Suprapubic skin (tissue), 4 donors: ENCODE results near the gene ZDHHC14. TPM values are rescaled to one million over a fixed set of nuclear protein-coding genes. Genes with fewer than 3 reads are reported as not detected.

Source experiments
- DNase-seq, 2 donors: peaks; one replicate each; pipeline ENCODE4 v3.0.0-alpha.2; 2019; ENCODE audit warnings: low spot score in 2 of 2
- H3K27ac ChIP-seq: fragments of 200-600 bp; sonication (generic); one replicate; pipeline ENCODE4 v1.5.1; 2019
- H3K27me3 ChIP-seq: fragments of 200-600 bp; sonication (generic); one replicate; pipeline ENCODE4 v1.5.1; 2019
- H3K36me3 ChIP-seq: fragments of 200-600 bp; sonication (generic); one replicate; pipeline ENCODE4 v1.5.1; 2019
- H3K4me1 ChIP-seq: fragments of 200-600 bp; sonication (generic); one replicate; pipeline ENCODE4 v1.5.1; 2019
- H3K4me3 ChIP-seq: fragments of 200-600 bp; sonication (generic); one replicate; pipeline ENCODE4 v1.5.1; 2019; ENCODE audit warnings: mild to moderate bottlenecking
- H3K9me3 ChIP-seq: fragments of 200-600 bp; sonication (generic); one replicate; pipeline ENCODE4 v1.5.1; 2019
- EP300 ChIP-seq: sonication (generic); formaldehyde crosslinking; IDR thresholded peaks from one replicate; pipeline ENCODE4 v1.6.1; 2017; ENCODE audit warnings: antibody characterized with exemption
- POLR2A ChIP-seq, 2 donors: fragments of 450-650 bp; IDR thresholded peaks; one replicate each; pipeline ENCODE4 v1.6.1; 2017; ENCODE audit warnings: antibody characterized with exemption in 2 of 2, mild to moderate bottlenecking in 2 of 2, moderate library complexity in 2 of 2
- POLR2AphosphoS5 ChIP-seq, 3 donors: sonication (generic); formaldehyde crosslinking; IDR thresholded peaks; one replicate each; pipeline ENCODE4 v1.6.1; 2017; ENCODE audit warnings: antibody characterized with exemption in 3 of 3
- WGBS: methylation state at CpG from one replicate; pipeline ENCODE4 v1.1.5; 2018; 5-methylcytosine and 5-hydroxymethylcytosine counted together
- total RNA-seq, 4 donors: library from RNA; depleted of rRNA; stranded (reverse); fragments of >200 nt; gene quantifications; one replicate each; pipeline ENCODE4 v1.1.0, GENCODE V29; 2016
- TF ChIP-seq, protein P1 (sequence below), 2 donors: fragments of 200-600 bp in 1 of 2; fragments of 450-650 bp in 1 of 2; sonication (generic) in 1 of 2; IDR thresholded peaks; one replicate each; pipeline ENCODE4 v1.5.1; 2016 to 2019; ENCODE audit warnings: antibody characterized with exemption in 2 of 2, mild to moderate bottlenecking in 1 of 2, moderate library complexity in 1 of 2

Gene ZDHHC14
- total RNA-seq, 4 donors from 2014 or later = 4.3 to 9.9 (median 7.7) TPM

DNA sequence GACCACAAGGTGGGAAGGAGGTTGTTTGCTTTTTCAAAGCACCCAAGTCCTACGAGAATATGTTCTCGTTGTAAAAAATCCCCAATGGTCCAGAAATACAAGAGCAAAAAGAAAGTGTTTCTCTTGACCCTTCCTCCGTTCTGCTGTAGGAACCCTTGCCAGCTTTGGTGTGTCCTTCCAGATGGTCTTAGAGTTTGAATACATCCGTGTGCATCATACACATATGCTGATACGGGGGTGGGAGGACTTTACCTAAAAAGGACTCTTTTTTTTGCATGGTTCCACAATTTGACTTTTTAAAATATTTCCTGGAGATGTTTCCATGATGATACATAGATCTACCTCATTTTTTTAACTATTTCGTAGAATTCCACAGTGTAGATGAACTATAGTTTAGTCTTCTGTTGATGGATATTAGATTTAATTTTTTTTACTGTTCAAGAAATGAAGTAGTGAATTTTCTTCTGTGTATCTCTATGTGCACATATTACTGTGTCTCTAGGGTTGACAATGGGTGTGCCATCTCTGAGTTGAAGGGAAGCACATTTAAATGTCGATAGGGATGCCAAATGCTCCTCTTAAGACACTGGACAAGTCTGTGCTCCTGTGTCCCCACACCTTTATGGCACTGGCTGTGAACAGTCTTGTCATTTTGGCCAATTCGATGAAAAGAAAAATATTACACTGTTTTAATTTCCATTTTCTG, 259.9 kb downstream of the ZDHHC14 start:
- DNase-seq = no peak
- no peak overlapping the region for H3K27ac ChIP-seq
- no peaks in the 10 kb centered on the region for H3K27me3 ChIP-seq
- H3K4me1 ChIP-seq = no peaks in the 10 kb centered on the region
- no peak overlapping the region for H3K4me3 ChIP-seq
- TF ChIP-seq EP300 = no peak
- no peak for TF ChIP-seq POLR2A (IDR thresholded peaks at IDR 0.05)
- TF ChIP-seq POLR2AphosphoS5 (IDR thresholded peaks at IDR 0.05) = no peak
- TF ChIP-seq, protein P1, sequence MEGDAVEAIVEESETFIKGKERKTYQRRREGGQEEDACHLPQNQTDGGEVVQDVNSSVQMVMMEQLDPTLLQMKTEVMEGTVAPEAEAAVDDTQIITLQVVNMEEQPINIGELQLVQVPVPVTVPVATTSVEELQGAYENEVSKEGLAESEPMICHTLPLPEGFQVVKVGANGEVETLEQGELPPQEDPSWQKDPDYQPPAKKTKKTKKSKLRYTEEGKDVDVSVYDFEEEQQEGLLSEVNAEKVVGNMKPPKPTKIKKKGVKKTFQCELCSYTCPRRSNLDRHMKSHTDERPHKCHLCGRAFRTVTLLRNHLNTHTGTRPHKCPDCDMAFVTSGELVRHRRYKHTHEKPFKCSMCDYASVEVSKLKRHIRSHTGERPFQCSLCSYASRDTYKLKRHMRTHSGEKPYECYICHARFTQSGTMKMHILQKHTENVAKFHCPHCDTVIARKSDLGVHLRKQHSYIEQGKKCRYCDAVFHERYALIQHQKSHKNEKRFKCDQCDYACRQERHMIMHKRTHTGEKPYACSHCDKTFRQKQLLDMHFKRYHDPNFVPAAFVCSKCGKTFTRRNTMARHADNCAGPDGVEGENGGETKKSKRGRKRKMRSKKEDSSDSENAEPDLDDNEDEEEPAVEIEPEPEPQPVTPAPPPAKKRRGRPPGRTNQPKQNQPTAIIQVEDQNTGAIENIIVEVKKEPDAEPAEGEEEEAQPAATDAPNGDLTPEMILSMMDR (IDR thresholded peaks at IDR 0.05) = no peak
- no peaks in the 10 kb centered on the region for H3K9me3 ChIP-seq
- 91% methylated on average over 8 of the region's 8 CpGs for WGBS
- H3K36me3 ChIP-seq = no peaks in the 10 kb centered on the region

DNA sequence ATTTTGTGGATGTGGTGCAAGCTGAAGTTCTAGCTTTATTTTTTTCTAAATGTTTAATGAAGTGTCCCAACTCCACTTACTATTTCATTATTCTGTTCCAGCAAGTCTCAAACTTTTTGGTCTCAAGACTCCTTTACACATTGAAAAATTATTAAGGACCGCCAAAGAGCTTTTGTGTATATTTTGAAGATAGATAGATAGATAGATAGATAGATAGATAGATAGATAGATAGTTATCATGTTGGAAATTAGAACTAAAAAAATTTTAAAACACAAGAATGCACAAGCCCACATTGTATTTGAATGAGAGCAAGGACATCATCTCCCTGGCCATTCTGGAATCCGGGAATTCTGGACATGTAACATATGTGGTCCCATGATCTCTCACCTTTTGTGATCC, 260.8 kb downstream of the ZDHHC14 start:
- TF ChIP-seq, protein P1 (IDR thresholded peaks at IDR 0.05) = no peak
- TF ChIP-seq POLR2A (IDR thresholded peaks at IDR 0.05) (no peak), POLR2AphosphoS5 (IDR thresholded peaks at IDR 0.05) (no peak), EP300 (no peak)
- Histone ChIP-seq H3K27ac (no peak overlapping the region), H3K4me1 (no peaks in the 10 kb centered on the region), H3K9me3 (no peaks in the 10 kb centered on the region), H3K27me3 (no peaks in the 10 kb centered on the region), H3K36me3 (no peaks in the 10 kb centered on the region), H3K4me3 (no peak overlapping the region)
- DNase-seq = no peak
- WGBS = 91% methylated on average over 2 of the region's 2 CpGs

DNA sequence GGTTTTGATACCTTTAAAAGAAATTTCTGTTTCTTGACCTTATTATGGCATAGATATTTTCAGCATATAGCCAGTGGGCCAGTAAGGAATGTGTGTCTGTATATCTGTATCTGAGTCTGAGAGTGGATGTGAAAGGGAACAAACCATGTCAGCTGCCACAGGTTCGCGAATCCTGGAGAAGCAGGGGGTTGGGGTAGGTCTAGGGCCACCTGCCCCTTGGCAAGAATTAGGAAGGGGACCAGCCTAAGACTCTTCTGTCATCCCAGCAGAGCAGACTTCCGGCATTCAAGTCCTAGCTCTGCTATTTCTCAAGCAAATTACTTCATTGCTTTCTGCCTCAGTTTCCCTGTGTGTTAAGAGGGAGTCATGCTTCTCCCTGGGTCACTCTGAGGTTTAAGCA, 261.7 kb downstream of the ZDHHC14 start:
- Histone ChIP-seq H3K36me3 (no peaks in the 10 kb centered on the region), H3K4me1 (no peaks in the 10 kb centered on the region), H3K9me3 (no peaks in the 10 kb centered on the region), H3K27me3 (no peaks in the 10 kb centered on the region), H3K4me3 (no peak overlapping the region), H3K27ac (no peak overlapping the region)
- TF ChIP-seq, protein P1 (IDR thresholded peaks at IDR 0.05) = no peak
- peak in 1 of 2 donors; percentile 4 for DNase-seq
- WGBS = 85% methylated on average over 3 of the region's 3 CpGs

DNA sequence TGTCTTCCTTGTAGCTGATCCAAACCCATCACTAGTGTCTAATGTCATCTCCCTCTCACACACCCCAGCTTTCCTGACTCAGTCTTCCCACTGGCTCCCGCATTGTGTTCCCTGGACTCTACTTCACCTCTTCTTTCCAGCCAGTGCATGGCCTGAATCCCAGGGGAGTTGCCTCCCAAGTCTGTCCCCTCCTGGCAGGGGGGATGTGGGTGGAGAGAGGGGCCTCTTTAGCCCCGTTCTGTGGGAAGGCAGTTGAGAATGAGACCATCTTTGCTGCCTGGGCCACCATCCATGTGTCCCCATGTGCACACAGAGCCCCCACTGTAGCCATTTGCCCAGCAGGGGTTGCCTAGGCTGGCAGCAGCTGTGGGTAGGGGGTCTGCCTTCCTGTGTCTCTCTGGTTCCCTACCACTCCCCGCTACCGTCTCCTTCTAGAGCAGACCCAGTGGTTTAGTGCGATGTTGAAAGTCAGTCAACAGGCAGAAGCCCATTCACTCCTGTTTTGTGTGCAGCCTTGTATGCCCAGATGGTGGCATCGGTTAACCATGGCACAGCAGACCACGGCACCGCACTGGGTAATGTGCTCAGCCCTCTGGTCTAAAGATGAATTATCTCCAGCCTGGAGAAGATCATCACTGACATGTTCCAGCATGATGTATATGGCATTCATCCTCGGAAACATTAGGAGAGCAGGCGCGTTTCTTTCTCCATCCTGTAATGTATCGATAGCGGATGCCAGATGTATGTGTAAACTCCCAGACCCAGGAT, 263.2 kb downstream of the ZDHHC14 start:
- Histone ChIP-seq H3K4me3 (no peak overlapping the region), H3K4me1 (no peaks in the 10 kb centered on the region), H3K27me3 (no peaks in the 10 kb centered on the region), H3K9me3 (no peaks in the 10 kb centered on the region), H3K36me3 (no peaks in the 10 kb centered on the region), H3K27ac (no peak overlapping the region)
- TF ChIP-seq EP300 = no peak
- TF ChIP-seq, protein P1 (IDR thresholded peaks at IDR 0.05) = peak in 1 of 2 donors; percentile 10
- DNase-seq = peak in 1 of 2 donors; percentile 63
- WGBS = 64% methylated on average over 12 of the region's 13 CpGs

DNA sequence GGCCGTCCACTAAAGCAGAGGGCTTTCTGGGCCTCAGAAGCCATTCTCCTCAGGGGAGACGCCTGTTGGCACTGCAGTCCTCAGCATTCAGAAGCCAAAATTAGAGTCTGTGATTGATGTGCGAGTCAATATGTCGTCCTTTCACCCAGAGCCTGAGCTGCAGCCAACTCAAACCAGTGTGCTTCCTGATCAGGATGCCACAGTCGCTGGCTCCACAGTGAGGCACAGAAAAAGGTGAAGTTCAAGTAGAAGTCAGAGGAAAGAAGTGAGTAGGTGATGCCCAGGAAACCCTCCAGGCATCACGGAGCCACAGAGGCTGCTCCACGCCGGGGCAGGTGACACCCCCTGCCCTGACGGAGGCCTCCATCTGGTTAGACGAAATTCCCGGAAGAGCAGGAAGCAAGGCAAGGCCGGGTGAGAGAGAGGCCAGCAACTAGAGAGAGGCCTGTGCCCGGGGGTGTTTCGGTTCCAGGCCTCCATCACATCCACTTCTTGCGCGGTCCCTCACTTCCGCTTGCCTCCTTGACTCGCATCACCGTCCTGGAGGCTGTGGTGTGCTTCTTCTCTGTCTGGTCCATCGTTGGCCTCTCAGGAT, 264.3 kb downstream of the ZDHHC14 start:
- Histone ChIP-seq H3K9me3 (no peaks in the 10 kb centered on the region), H3K27ac (no peak overlapping the region), H3K36me3 (no peaks in the 10 kb centered on the region), H3K4me1 (no peaks in the 10 kb centered on the region), H3K27me3 (no peaks in the 10 kb centered on the region), H3K4me3 (no peak overlapping the region)
- no peak for DNase-seq
- 92% methylated on average over 20 of the region's 20 CpGs for WGBS
- TF ChIP-seq, protein P1 (IDR thresholded peaks at IDR 0.05) = no peak
- TF ChIP-seq POLR2AphosphoS5 (IDR thresholded peaks at IDR 0.05) = no peak
- no peak for TF ChIP-seq POLR2A (IDR thresholded peaks at IDR 0.05)
- TF ChIP-seq EP300 = no peak
